Peyer's patch (tissue), 4 donors: ENCODE data around the gene COX4I1. TPM values are rescaled to one million over a fixed set of nuclear protein-coding genes. Genes with fewer than 3 reads are reported as not detected.

Experiments
- DNase-seq, 3 donors: peaks; one replicate each; pipeline ENCODE4 v3.0.0-alpha.2; 2017 to 2019
- H3K27ac ChIP-seq, 4 donors: fragments of 200-600 bp; sonication (generic); one replicate each; pipeline ENCODE4 v1.5.1; 2016 to 2019
- H3K27me3 ChIP-seq, 2 donors: fragments of 200-600 bp; sonication (generic); one replicate each; pipeline ENCODE4 v1.5.1; 2019
- H3K36me3 ChIP-seq, 3 donors: fragments of 200-600 bp; sonication (generic); one replicate each; pipeline ENCODE4 v1.5.1; 2016 to 2019
- H3K4me1 ChIP-seq, 4 donors: fragments of 200-600 bp; sonication (generic); one replicate each; pipeline ENCODE4 v1.5.1; 2016 to 2019
- H3K4me3 ChIP-seq, 4 donors: fragments of 200-600 bp; sonication (generic); 1 replicate in 3 of 4; 2 replicates in 1 of 4; pipeline ENCODE4 v1.5.1; 2016 to 2019; ENCODE audit warnings: mild to moderate bottlenecking in 1 of 4
- H3K9me3 ChIP-seq, 4 donors: fragments of 200-600 bp; sonication (generic); one replicate each; pipeline ENCODE4 v1.5.1; 2016 to 2019; ENCODE audit warnings: mild to moderate bottlenecking in 1 of 4
- CTCF ChIP-seq, 6 experiments: fragments of 450-650 bp in 4 of 6; fragments of 200-600 bp in 2 of 6; sonication (generic) in 1 of 6; IDR thresholded peaks; one replicate each; pipeline ENCODE4 v1.5.1; 2017 to 2019; ENCODE audit warnings: antibody characterized with exemption in 6 of 6, mild to moderate bottlenecking in 3 of 6, moderate library complexity in 1 of 6
- POLR2A ChIP-seq, 2 donors: fragments of 450-650 bp; IDR thresholded peaks; one replicate each; pipeline ENCODE4 v1.5.1; 2017; ENCODE audit warnings: antibody characterized with exemption in 2 of 2, mild to moderate bottlenecking in 2 of 2, moderate library complexity in 2 of 2
- total RNA-seq, 4 donors: library from RNA; depleted of rRNA; stranded (reverse); fragments of >200 nt; gene quantifications; one replicate each; pipeline ENCODE4 v1.1.0, GENCODE V29; 2016

Gene COX4I1
- total RNA-seq, 4 donors from 2014 or later = 377 to 758 (median 713) TPM

GRCh38 chr16:85793662-85794298 is 5.7 kb upstream of the COX4I1 start:
- Histone ChIP-seq H3K36me3 (peaks cover 0 to 30% (median 0%) of the 10 kb centered on the region in 3 donors), H3K27ac (no peak overlapping the region), H3K9me3 (no peaks in the 10 kb centered on the region), H3K27me3 (no peaks in the 10 kb centered on the region), H3K4me3 (no peak overlapping the region), H3K4me1 (peaks cover 0 to 16% (median 6%) of the 10 kb centered on the region in 4 donors)
- no peak for DNase-seq
- TF ChIP-seq CTCF (IDR thresholded peaks at IDR 0.05) (no peak), POLR2A (IDR thresholded peaks at IDR 0.05) (no peak)

- DNase-seq = no peak
- H3K36me3 ChIP-seq = peaks cover 0 to 30% (median 0%) of the 10 kb centered on the region in 3 donors
- peaks cover 0 to 17% (median 6%) of the 10 kb centered on the region in 4 donors for H3K4me1 ChIP-seq
These were observed 4.8 kb upstream of the COX4I1 start for GRCh38 chr16:85794696-85795095.

GRCh38 chr16:85796152-85796551 is 3.3 kb upstream of the COX4I1 start:
- Histone ChIP-seq H3K9me3 (no peaks in the 10 kb centered on the region), H3K27ac (no peak overlapping the region), H3K36me3 (peaks cover 0 to 30% (median 0%) of the 10 kb centered on the region in 3 donors), H3K4me3 (no peak overlapping the region), H3K27me3 (no peaks in the 10 kb centered on the region), H3K4me1 (peaks cover 0 to 26% (median 14%) of the 10 kb centered on the region in 4 donors)
- TF ChIP-seq CTCF (IDR thresholded peaks at IDR 0.05) (no peak), POLR2A (IDR thresholded peaks at IDR 0.05) (no peak)
- no peak for DNase-seq

More at GRCh38 chr16:85794696-85795095, 4.8 kb upstream of the COX4I1 start:
- no peaks in the 10 kb centered on the region for H3K9me3 ChIP-seq
- no peak overlapping the region for H3K27ac ChIP-seq
- H3K27me3 ChIP-seq = no peaks in the 10 kb centered on the region
- TF ChIP-seq CTCF (IDR thresholded peaks at IDR 0.05) (no peak), POLR2A (IDR thresholded peaks at IDR 0.05) (no peak)
- H3K4me3 ChIP-seq = no peak overlapping the region

- Histone ChIP-seq H3K4me3 (no peak overlapping the region), H3K36me3 (peaks cover 0 to 34% (median 0%) of the 10 kb centered on the region in 3 donors), H3K4me1 (peaks cover 0 to 30% (median 14%) of the 10 kb centered on the region in 4 donors), H3K27me3 (no peaks in the 10 kb centered on the region), H3K27ac (no peak overlapping the region), H3K9me3 (no peaks in the 10 kb centered on the region)
- DNase-seq = no peak
- TF ChIP-seq POLR2A (IDR thresholded peaks at IDR 0.05) (no peak), CTCF (IDR thresholded peaks at IDR 0.05) (no peak)
These were observed 2.9 kb upstream of the COX4I1 start for GRCh38 chr16:85796599-85796998.

- no peak for DNase-seq
- Histone ChIP-seq H3K9me3 (no peaks in the 10 kb centered on the region), H3K27me3 (no peaks in the 10 kb centered on the region), H3K27ac (peak overlapping the region in 1 of 4 donors; percentile 93), H3K4me3 (peak overlapping the region; percentile 86 to 100 (median 92)), H3K36me3 (peaks cover 0 to 45% (median 0%) of the 10 kb centered on the region in 3 donors), H3K4me1 (peaks cover 0 to 30% (median 14%) of the 10 kb centered on the region in 4 donors)
- TF ChIP-seq CTCF (IDR thresholded peaks at IDR 0.05) (no peak), POLR2A (IDR thresholded peaks at IDR 0.05) (no peak)
These were observed 1.2 kb upstream of the COX4I1 start for GRCh38 chr16:85798283-85798776.
